Measurements from ENCODE around the gene LDLRAD4.

GRCh38 chr18:13390711-13391110 lies 172.2 kb downstream of the LDLRAD4 start:
- TF ChIP-seq YY1 (IDR thresholded peaks at IDR 0.05; ENCODE audit: low read depth) = no peak
- no peak for TF ChIP-seq MAX (IDR thresholded peaks at IDR 0.05; ENCODE audit: low read depth)
- TF ChIP-seq POLR2AphosphoS5 (IDR thresholded peaks at IDR 0.05; ENCODE audit: low read depth, low read length) = no peak
- TF ChIP-seq, protein P1, sequence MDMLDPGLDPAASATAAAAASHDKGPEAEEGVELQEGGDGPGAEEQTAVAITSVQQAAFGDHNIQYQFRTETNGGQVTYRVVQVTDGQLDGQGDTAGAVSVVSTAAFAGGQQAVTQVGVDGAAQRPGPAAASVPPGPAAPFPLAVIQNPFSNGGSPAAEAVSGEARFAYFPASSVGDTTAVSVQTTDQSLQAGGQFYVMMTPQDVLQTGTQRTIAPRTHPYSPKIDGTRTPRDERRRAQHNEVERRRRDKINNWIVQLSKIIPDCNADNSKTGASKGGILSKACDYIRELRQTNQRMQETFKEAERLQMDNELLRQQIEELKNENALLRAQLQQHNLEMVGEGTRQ (IDR thresholded peaks at IDR 0.05; ENCODE audit: borderline replicate concordance, low read depth, low read length) = no peak
- no peak for TF ChIP-seq CTCF (IDR thresholded peaks at IDR 0.05)
- no peak for TF ChIP-seq EZH2phosphoT487 (IDR thresholded peaks at IDR 0.05; ENCODE audit: borderline replicate concordance, low read depth)

Data from SK-N-SH (cell line).